HT1080 (cell line): Measurements from ENCODE around the gene CEACAM4. TPM values are rescaled to one million over a fixed set of nuclear protein-coding genes. Genes with fewer than 3 reads are reported as not detected.
"Not testable (repeated sequence)": the region's sequence is repeated elsewhere in the genome, so short reads cannot be mapped to it uniquely, and the experiment has no call there.

Source experiments
- DNase-seq: peaks from one replicate; pipeline ENCODE4 v3.0.0-alpha.2; 2015; ENCODE audit warnings: low read depth
- small RNA-seq: library from RNA; depleted of rRNA; stranded (forward); fragments of <200 nt; gene quantifications from one replicate; pipeline ENCODE3, GENCODE V24; 2014
- total RNA-seq: library from RNA; depleted of rRNA; stranded (reverse); fragments of >200 nt; shearing (Covaris generic); gene quantifications from 2 replicates; pipeline ENCODE4 v1.2.3, GENCODE V29; 2014; rRNA removed

Gene CEACAM4
- total RNA-seq, 1 experiment from 2014 or later, result not detected

DNA sequence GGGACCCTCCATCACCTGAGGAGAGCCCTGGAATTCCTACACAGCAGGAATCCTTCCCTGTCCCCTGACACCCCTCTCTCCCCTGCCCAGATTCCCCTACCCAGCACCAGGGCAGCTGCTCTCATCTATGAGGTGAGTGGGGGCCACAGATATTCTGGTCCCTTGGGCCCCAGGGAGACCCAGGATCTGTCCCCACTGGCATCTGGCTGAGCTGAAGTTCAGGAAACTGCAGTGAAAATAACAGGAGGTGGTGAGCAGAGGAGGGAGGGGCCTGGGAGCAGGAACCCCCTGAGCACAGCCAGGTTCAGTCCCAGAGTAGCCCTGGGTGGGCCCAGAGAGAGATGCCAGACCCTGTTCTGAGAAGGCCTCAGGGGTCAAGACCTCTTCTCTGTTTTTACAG is 40.8 kb downstream of the CEACAM4 start:
- no peak for DNase-seq

DNA sequence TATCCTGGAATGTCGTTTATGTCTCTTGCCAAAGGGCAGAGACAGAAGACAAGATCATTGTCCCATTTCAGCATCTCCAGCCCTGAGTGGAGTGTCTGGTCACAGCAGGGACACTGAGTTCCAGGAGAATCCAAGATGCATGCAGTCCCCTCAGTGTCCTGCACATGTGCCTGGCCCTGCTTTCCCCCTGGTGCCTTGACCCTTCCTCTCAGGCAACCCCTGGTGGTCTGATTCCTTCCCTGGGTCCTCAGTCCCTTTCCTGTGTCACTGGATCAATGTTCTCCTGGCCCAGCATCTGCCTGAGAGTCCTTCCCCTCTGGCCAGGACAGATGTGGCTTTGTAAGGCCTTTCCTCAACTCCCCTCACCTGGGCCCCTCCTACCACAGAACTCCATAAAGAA is 41.9 kb downstream of the CEACAM4 start:
- DNase-seq, result no peak

DNA sequence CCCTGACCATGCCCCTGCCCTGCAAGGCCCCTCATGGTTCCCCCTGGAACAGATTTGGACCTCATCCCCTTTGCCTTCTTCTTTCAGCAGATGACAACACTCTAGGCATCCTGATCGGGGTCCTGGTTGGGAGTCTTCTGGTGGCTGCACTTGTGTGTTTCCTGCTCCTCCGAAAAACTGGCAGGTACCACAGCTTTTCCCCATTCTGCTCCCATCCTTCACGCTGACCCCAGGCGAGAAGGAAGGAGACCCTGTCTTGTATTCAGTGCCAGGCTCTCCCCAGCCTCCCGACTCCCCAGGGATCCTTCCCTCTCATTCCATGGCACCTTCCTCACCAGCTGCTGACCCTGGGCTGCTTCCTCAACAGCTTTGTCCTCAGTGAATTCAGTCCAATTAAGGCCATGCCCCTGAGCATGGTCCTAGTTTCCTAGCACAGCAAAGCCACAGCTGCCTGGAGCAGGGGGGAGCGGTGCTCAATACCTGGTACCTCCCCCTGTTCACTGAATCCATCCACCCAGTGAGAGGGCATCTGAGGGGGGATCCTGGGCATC is 42.5 kb downstream of the CEACAM4 start:
- DNase-seq, result no peak

DNA sequence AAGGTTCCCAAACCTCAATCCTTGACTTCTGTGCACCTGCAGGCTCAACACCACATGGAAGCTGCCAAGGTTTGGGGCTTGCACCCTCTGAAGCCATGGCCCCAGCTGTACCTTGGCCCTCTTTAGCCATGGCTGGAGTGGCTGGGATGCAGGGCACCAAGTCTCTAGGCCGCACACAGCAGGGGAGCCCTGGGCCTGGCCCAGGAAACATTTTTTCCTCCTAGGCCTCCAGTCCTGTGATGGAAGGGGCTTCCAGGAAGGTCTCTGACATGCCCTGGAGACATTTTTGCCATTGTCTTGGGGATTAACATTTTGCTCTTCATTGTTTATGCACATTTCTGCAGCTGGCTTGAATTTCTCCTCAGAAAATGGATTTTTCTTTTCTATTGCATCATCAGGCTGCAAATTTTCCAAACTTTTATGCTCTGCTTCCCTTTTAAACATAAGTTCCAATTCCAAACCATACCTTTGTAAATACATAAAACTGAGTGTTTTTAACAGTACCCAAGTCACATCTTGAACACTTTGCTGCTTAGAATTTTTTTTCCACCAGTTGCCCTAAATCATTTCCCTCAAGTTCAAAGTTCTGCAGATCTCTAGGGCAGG is 44.2 kb downstream of the CEACAM4 start:
- not testable (repeated sequence) for DNase-seq

DNA sequence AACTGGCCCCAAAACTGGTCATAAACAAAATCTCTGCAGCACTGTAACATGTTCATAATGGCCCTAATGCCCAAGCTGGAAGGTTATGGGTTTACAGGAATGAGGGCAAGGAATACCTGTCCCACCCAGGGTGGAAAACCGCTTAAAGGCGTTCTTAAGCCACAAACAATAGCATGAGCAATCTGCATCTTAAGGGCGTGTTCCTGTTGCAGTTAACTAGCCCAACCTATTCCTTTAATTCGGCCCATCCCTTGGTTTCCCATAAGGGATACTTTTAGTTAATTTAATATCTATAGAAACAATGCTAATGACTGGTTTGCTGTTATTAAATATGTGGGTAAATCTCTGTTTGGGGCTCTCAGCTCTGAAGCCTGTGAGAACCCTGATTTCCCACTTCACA is 45.8 kb downstream of the CEACAM4 start:
- not testable (repeated sequence) for DNase-seq

DNA sequence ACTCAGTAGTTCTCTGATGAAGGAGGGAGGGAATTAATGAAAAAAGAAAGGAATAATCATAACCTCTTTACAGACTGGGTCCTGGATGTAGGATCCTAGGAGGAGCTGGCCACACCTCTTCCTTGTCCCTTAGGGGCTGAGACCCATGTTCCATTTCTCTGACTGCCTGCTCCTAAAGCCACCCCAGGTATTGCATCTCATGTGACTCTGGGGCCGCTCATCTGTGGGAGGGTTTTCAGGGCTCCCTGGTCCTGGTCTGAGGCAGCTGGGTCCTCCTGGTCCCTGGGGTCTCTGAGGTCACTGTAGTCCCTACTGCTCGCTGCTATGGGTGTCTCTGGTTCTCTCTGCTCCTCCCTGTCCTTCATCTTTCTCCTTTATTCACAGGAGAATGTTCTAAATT is 48.0 kb downstream of the CEACAM4 start:
- no peak for DNase-seq

DNA sequence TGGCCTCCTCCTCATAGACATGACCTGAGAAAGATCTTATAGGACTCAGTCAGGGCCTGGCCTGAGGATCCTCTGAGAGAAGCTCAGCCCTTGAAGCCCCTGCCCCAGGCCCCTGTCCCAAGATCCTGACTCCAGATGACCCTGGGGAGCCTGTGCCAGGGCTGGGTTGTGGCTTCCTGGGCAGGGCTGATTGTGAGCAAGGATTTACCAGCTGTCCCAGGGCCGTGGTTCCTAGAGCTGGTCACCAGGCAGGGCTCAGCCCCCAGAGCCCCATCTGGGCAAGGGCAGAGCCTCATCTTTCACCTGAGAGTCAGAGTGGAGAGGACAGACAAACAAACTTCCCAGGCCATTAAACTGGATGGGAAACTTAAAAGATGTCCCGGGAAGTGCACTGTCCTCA is 49.0 kb downstream of the CEACAM4 start:
- DNase-seq, result no peak

DNA sequence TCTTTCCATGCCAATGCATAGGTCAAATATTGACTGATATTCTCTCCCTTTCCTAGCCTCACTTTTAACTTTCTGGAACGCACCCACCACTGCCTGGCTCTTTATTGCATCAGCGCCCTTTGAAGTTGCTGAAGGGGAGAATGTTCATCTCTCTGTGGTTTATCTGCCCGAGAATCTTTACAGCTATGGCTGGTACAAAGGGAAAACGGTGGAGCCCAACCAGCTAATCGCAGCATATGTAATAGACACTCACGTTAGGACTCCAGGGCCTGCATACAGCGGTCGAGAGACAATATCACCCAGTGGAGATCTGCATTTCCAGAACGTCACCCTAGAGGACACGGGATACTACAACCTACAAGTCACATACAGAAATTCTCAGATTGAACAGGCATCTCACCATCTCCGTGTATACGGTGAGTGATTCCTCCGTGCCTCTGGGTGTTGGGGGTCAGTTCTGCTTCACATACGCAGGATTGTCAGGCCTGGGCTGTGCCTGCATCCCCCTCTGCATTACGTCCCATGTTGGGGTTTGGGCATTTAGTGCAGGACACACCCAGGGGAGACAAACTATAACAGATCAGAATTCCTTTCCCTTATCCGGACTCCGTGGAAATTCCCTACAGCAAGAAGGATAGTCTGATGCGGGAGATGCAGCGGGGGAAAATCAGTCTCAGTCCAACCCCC is 49.6 kb downstream of the CEACAM4 start:
- no peak for DNase-seq

DNA sequence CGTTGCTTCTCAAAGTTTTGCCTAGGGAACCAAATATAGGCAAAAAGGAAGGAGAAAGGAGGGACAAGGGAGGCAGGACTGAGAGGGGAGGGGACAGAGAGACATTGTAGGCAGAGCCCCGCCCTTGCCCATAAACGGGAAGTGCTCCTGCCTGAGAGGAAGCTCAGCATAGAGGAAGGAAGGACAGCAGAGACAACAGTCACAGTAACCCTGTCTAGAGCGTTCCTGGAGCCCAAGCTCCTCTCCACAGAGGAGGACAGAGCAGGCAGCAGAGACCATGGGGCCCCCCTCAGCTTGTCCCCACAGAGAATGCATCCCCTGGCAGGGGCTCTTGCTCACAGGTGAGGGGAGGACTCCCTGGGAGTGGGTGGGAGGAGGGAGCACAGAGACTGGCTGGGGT is 50.9 kb downstream of the CEACAM4 start, which contains the start of gene CEACAM21:
TSS of gene CEACAM21 (plus strand) at position 169 of the 400 bp plus-strand sequence. CDS start at position 278, 109 bp downstream.
- no peak for DNase-seq

DNA sequence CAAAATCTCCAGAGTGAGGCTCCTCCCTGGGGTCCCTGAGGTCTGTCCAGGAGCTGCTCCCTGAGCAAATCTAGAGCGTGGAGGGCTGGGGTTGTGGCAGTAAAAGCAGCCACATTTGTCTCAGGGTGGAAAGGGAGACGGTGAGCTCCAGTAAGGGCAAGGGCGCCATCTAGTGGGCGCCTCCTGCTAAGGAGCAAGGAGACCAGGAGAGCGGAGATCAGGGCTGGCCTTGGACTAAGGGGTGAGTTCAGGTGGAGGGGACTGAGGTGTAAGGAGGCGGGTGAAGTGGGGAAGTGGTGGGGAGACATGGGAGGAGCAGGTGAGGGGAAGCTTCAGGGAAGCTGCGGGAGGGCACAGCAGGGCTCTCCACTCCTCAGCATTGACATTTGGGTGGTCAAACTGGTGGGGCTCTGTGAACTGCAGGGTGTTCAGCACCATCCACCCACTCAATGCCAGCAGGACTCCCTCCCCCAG is 56.2 kb downstream of the CEACAM4 start:
- DNase-seq, result peak; percentile 57

DNA sequence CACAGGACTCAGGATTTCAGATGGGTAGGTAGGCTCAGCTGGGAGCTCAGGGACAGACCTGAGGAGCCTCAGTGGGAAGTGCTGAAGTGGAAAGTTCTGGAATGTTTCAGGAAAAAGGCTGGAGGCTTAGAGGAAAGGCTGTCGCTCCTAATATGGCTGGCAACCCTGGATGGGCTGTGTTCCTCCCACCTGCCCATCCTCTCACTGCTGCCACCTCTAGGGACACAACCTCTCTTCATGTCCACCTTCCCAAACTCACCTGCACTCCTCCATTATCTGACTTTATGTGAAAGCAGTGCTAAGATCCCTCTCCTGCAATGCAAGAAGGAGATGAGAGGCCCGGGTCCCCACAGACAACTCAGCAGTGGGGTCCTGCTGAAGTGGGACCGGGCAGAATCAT is 56.7 kb downstream of the CEACAM4 start:
- no peak for DNase-seq

DNA sequence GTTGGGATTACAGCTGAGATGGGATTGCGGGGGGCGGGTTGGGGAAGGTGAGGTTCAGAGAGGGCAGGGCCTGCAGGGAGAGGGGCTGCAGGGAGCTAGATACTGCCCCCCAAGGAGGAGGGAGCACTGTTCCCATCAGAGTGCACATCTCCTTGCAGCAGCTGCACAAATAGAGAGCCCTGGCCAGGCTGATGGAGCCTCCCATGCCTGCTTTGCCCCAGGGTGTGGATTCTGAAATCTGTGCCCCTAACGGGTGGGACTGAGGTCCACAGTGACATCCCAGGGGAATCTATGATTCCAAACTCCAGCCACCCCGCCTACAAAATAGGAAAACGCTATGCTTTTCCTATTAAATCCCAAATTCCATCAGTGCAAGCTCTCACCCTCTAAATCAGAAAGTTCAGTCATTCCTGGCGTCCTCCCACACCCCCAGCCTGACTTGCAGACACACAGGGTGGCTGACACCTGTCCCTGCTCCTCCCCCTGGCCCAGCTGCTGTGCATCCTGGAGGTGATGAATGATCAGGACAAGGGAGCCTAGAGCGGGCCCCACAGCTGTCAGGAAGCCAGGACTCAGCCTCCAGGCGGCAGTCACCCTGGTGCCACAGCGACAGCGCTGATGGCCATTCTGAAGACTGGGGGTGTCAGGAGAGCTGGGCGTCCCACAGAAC is 57.3 kb downstream of the CEACAM4 start:
- DNase-seq, result no peak

Small RNAs within 50 kb of the gene (small RNA-seq; reads per million reads assigned to genes)
- gene AC243960.4, result not detected

Other genes with a start within 250 kb of the CEACAM4 start
- 64.9 and 72.5 TPM in 2 replicates for gene EXOSC5, start 229.7 kb downstream of the CEACAM4 start, total RNA-seq
- gene BCKDHA, start 229.3 kb downstream of the CEACAM4 start, total RNA-seq, result 22.7 and 24.2 TPM in 2 replicates
- gene B3GNT8, start 199.7 kb downstream of the CEACAM4 start, total RNA-seq, result not detected in 2 replicates
- 47.1 and 58.0 TPM in 2 replicates for gene DMAC2, start 187.2 kb downstream of the CEACAM4 start, total RNA-seq
- not detected in 2 replicates for gene ERICH4, start 183.9 kb downstream of the CEACAM4 start, total RNA-seq
- not detected in 2 replicates for gene CEACAM21, start 50.9 kb downstream of the CEACAM4 start, total RNA-seq
- not detected in 2 replicates for gene CEACAM7, start 61.2 kb upstream of the CEACAM4 start, total RNA-seq
- gene CEACAM5, start 81.6 kb upstream of the CEACAM4 start, total RNA-seq, result not detected in 2 replicates
- not detected in 2 replicates for gene CEACAM6, start 128.5 kb upstream of the CEACAM4 start, total RNA-seq
- gene CEACAM3, start 169.5 kb upstream of the CEACAM4 start, total RNA-seq, result not detected in 2 replicates
- gene LYPD4, start 217.6 kb upstream of the CEACAM4 start, total RNA-seq, result not detected in 2 replicates
- not detected in 2 replicates for gene DMRTC2, start 218.0 kb upstream of the CEACAM4 start, total RNA-seq
- 2,545 and 4,295 TPM in 2 replicates for gene RPS19, start 233.2 kb upstream of the CEACAM4 start, total RNA-seq